ENCODE results near the gene CALCOCO1. TPM values are rescaled to one million over a fixed set of nuclear protein-coding genes. Genes with fewer than 3 reads are reported as not detected.

Gene CALCOCO1
- total and polyA plus RNA-seq, 9 of the 15 experiments (the other 6 are each of a cell fraction or from before 2014, with no cell fraction given): 1.9 to 31.8 (median 11.0) TPM

DNA sequence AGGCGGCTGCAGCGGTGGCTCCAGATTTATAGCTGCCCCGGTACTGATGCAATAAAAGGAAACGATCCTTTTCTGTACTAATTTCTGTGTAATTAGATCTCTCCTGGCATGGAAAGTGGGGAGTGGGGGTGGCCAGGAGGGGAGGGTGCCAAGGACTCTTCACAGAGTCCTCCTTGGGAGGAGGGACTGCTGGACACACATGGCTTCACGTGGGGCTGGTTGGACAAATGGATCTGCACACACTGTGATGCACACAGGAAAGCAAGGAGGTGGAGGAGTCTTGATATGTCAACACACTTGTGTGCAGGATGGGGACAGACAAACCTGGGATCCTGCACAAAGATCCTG lies 27.6 kb downstream of the CALCOCO1 start:
- Histone ChIP-seq H3K4me3 (no peak overlapping the region), H3K9ac (ENCODE audit: insufficient read depth in 1 of 2, low read depth in 2 of 2, low read length in 2 of 2) (no peak overlapping the region), H3K4me2 (ENCODE audit: insufficient read depth, low read length) (no peak overlapping the region), H3K27me3 (ENCODE audit: control insufficient read depth in 2 of 2, insufficient read depth in 2 of 2, low read length in 2 of 2) (peaks cover 58 to 59% of the 10 kb centered on the region in 2 experiments), H3K79me2 (ENCODE audit: control insufficient read depth, insufficient read depth, low read length) (no peaks in the 10 kb centered on the region), H4K20me1 (replicated peaks; ENCODE audit: control insufficient read depth, insufficient read depth, low read length) (peaks cover 7% of the 10 kb centered on the region; the same call in 1 of the 2 replicates), H3K27ac (ENCODE audit: extremely low read depth, low read depth, low read length) (no peak overlapping the region), H3K36me3 (ENCODE audit: control insufficient read depth, insufficient read depth, low read length) (no peaks in the 10 kb centered on the region), H2AFZ (ENCODE audit: low read depth, low read length) (no peak overlapping the region), H3K4me1 (replicated peaks in 1 of 2; ENCODE audit: control insufficient read depth in 2 of 2, insufficient read depth in 2 of 2, low read length in 2 of 2) (peaks cover 0 to 10% of the 10 kb centered on the region in 2 experiments; a peak in 2 of 5 replicates), H3K9me3 (replicated peaks; ENCODE audit: control insufficient read depth, insufficient read depth, low read depth, low read length) (no peaks in the 10 kb centered on the region), H3K9me1 (ENCODE audit: control insufficient read depth, insufficient read depth, low read length) (no peaks in the 10 kb centered on the region)
- no peak for DNase-seq (ENCODE audit: extremely low read depth in 1 of 4, low spot score in 3 of 4)
- CTCF ChIA-PET (ENCODE audit: low intra/inter-chr PET ratio): interaction anchor here (0.7 to 0.9 kb wide), 2 partner anchors 44 to 47 kb away, joined by 3 read pairs; no protein-coding TSS in a partner anchor
- no peak for FAIRE-seq
- 0% methylated on average over 5 of the region's 5 CpGs for WGBS (ENCODE audit: insufficient coverage, low coverage, missing lambda C conversion rate)
- BruUV-seq (replicated peaks): no TSS peak
- intact Hi-C loops (cut with micrococcal nuclease): no loop called here
- TF ChIP-seq ZNF165 (CRISPR knock-in tag; IDR thresholded peaks at IDR 0.05; ENCODE audit: borderline replicate concordance) (no peak), FOXA1 (IDR thresholded peaks at IDR 0.05; ENCODE audit: borderline replicate concordance) (no peak), ZNF707 (CRISPR knock-in tag; conservative IDR thresholded peaks at IDR 0.05) (no peak), ZNF592 (IDR thresholded peaks at IDR 0.05) (no peak), USF2 (CRISPR knock-in tag; IDR thresholded peaks at IDR 0.05) (no peak), CUX1 (CRISPR knock-in tag; IDR thresholded peaks at IDR 0.05) (no peak), ARID1B (IDR thresholded peaks at IDR 0.05) (no peak), ZC3H4 (CRISPR knock-in tag; IDR thresholded peaks at IDR 0.05; ENCODE audit: borderline replicate concordance) (no peak)
- TF ChIP-seq, protein P1, sequence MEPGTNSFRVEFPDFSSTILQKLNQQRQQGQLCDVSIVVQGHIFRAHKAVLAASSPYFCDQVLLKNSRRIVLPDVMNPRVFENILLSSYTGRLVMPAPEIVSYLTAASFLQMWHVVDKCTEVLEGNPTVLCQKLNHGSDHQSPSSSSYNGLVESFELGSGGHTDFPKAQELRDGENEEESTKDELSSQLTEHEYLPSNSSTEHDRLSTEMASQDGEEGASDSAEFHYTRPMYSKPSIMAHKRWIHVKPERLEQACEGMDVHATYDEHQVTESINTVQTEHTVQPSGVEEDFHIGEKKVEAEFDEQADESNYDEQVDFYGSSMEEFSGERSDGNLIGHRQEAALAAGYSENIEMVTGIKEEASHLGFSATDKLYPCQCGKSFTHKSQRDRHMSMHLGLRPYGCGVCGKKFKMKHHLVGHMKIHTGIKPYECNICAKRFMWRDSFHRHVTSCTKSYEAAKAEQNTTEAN (CRISPR knock-in tag; IDR thresholded peaks at IDR 0.05): no peak
- in situ Hi-C loops (cut with MboI): loop anchor here (5.0 to 10.0 kb wide), 2 partner anchors 43 to 505 kb away; no protein-coding TSS in a partner anchor
- no peak for ATAC-seq
- POLR2A ChIA-PET: interaction anchor here (0.8 to 1.4 kb wide), 3 partner anchors 44 to 171 kb away, joined by 3 to 4 read pairs (median 4); no protein-coding TSS in a partner anchor
